Left ventricle myocardium inferior (tissue), 1 donor: Measurements from ENCODE around the gene RIMKLA. TPM values are rescaled to one million over a fixed set of nuclear protein-coding genes. Genes with fewer than 3 reads are reported as not detected.

ENCODE experiments used
- DNase-seq: peaks from one replicate; pipeline ENCODE4 v3.0.0-alpha.2; 2020
- H3K27ac ChIP-seq: fragments of 200-600 bp; replicated peaks from 2 replicates; pipeline ENCODE4 v1.8.0; 2021
- H3K27me3 ChIP-seq: fragments of 200-600 bp; 2 replicates; pipeline ENCODE4 v1.8.0; 2021; ENCODE audit warnings: low read depth
- H3K36me3 ChIP-seq: fragments of 200-600 bp; 2 replicates; pipeline ENCODE4 v1.8.0; 2021
- H3K4me1 ChIP-seq: fragments of 200-600 bp; 2 replicates; pipeline ENCODE4 v1.8.0; 2021
- H3K4me3 ChIP-seq: fragments of 200-600 bp; 2 replicates; pipeline ENCODE4 v1.8.0; 2021; ENCODE audit warnings: mild to moderate bottlenecking, moderate library complexity
- H3K9me3 ChIP-seq: fragments of 200-600 bp; replicated peaks from 2 replicates; pipeline ENCODE4 v1.8.0; 2021
- CTCF ChIP-seq: fragments of 200-600 bp; IDR thresholded peaks from 2 replicates; pipeline ENCODE4 v1.8.0; 2021; ENCODE audit warnings: antibody characterized with exemption, mild to moderate bottlenecking, borderline replicate concordance
- intact Hi-C: fragments of 100-400 bp; cut with micrococcal nuclease; formaldehyde crosslinking; loops from one replicate; pipeline ENCODE4 v1.11.0; 2022
- long read RNA-seq: library from polyadenylated mRNA; unstranded; transcript quantifications from one replicate; pipeline ENCODE4 v2.0.0, GENCODE V29; 2021
- total RNA-seq: library from RNA; stranded (reverse); fragmentation: NEBNext Ultra II Directional; extraction: Animal tissue kit (Norgen Biotek cat#: 25700); gene quantifications from one replicate; pipeline ENCODE4 v1.2.1, GENCODE V29; 2021
- donor health status: DM: no; HTN: yes; CAD: no; lungs with severe emphysema.

Gene RIMKLA
- 10.2 TPM for total RNA-seq
- long read RNA-seq, full-length matches to known transcripts = 9 of 16 reads
- long read RNA-seq, partial matches to known transcripts = 0 of 16 reads
- long read RNA-seq, other reads (novel, unspliced or antisense) = 7 of 16 reads

GRCh38 chr1:42380586-42381279 is at the start of gene RIMKLA:
TSS of gene RIMKLA (plus strand) at chr1:42380792. CDS start at chr1:42380935, 143 bp downstream.
- peak; percentile 57 for DNase-seq
- peaks cover 38% of the 10 kb centered on the region for H3K27me3 ChIP-seq
- H3K9me3 ChIP-seq = no peaks in the 10 kb centered on the region
- H3K4me1 ChIP-seq = peaks cover 15% of the 10 kb centered on the region
- H3K27ac ChIP-seq = peak within 1 kb of the TSS; percentile 58
- TF ChIP-seq CTCF = peak; percentile 4
- H3K36me3 ChIP-seq = no peaks in the 10 kb centered on the region
- H3K4me3 ChIP-seq = peak within 1 kb of the TSS; percentile 80
- intact Hi-C loops = no loop called here

GRCh38 chr1:42332877-42333276 is 47.7 kb upstream of the RIMKLA start:
- intact Hi-C loops = loop anchor here (10.0 kb wide), 1 partner anchor 122 kb away; the partner anchor contains the start of genes PPCS and ZMYND12
- H3K27me3 ChIP-seq = no peaks in the 10 kb centered on the region
- no peak for TF ChIP-seq CTCF
- no peaks in the 10 kb centered on the region for H3K36me3 ChIP-seq
- H3K9me3 ChIP-seq = no peaks in the 10 kb centered on the region
- peaks cover 86% of the 10 kb centered on the region for H3K4me1 ChIP-seq
- peak overlapping the region; percentile 95 for H3K4me3 ChIP-seq
- DNase-seq = no peak
- no peak overlapping the region for H3K27ac ChIP-seq

- DNase-seq = no peak
- Histone ChIP-seq H3K27me3 (no peaks in the 10 kb centered on the region), H3K4me1 (peaks cover 77% of the 10 kb centered on the region), H3K9me3 (no peaks in the 10 kb centered on the region), H3K4me3 (peak overlapping the region; percentile 95), H3K36me3 (no peaks in the 10 kb centered on the region), H3K27ac (peak overlapping the region; percentile 97)
- TF ChIP-seq CTCF = no peak
- intact Hi-C loops = loop anchor here (10.0 kb wide), 1 partner anchor 121 kb away; the partner anchor contains the start of genes PPCS and ZMYND12
Measured at GRCh38 chr1:42333662-42334239, 46.8 kb upstream of the RIMKLA start.

GRCh38 chr1:42334240-42335049 is 46.1 kb upstream of the RIMKLA start:
- intact Hi-C loops = loop anchor here (10.0 kb wide), 1 partner anchor 120 kb away; the partner anchor contains the start of genes PPCS and ZMYND12
- Histone ChIP-seq H3K9me3 (no peaks in the 10 kb centered on the region), H3K4me1 (peaks cover 70% of the 10 kb centered on the region), H3K36me3 (no peaks in the 10 kb centered on the region), H3K27ac (peak overlapping the region; percentile 97), H3K27me3 (no peaks in the 10 kb centered on the region), H3K4me3 (peak overlapping the region; percentile 95)
- peak; percentile 53 for DNase-seq
- TF ChIP-seq CTCF = no peak
